Measurements from ENCODE around the gene WAPL.

- TF ChIP-seq, protein P1, sequence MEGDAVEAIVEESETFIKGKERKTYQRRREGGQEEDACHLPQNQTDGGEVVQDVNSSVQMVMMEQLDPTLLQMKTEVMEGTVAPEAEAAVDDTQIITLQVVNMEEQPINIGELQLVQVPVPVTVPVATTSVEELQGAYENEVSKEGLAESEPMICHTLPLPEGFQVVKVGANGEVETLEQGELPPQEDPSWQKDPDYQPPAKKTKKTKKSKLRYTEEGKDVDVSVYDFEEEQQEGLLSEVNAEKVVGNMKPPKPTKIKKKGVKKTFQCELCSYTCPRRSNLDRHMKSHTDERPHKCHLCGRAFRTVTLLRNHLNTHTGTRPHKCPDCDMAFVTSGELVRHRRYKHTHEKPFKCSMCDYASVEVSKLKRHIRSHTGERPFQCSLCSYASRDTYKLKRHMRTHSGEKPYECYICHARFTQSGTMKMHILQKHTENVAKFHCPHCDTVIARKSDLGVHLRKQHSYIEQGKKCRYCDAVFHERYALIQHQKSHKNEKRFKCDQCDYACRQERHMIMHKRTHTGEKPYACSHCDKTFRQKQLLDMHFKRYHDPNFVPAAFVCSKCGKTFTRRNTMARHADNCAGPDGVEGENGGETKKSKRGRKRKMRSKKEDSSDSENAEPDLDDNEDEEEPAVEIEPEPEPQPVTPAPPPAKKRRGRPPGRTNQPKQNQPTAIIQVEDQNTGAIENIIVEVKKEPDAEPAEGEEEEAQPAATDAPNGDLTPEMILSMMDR (IDR thresholded peaks at IDR 0.05) = no peak
- no peak for TF ChIP-seq POLR2A (IDR thresholded peaks at IDR 0.05)
Observed at GRCh38 chr10:86449926-86450558, 71.5 kb downstream of the WAPL start.
